Hepatocyte (in vitro differentiated cells): ENCODE data around the gene FBXL2. TPM values are rescaled to one million over a fixed set of nuclear protein-coding genes. Genes with fewer than 3 reads are reported as not detected.

Source experiments
- DNase-seq: peaks from one replicate; pipeline ENCODE4 v3.0.0-alpha.2; 2016; ENCODE audit warnings: low spot score
- H2AFZ ChIP-seq: fragments of 200-600 bp; sonication (generic); 2 replicates; pipeline ENCODE4 v1.6.0; 2016; ENCODE audit warnings: antibody characterized with exemption, mild to moderate bottlenecking
- H3K27ac ChIP-seq: fragments of 200-600 bp; sonication (generic); 2 replicates; pipeline ENCODE4 v1.5.1; 2016; ENCODE audit warnings: mild to moderate bottlenecking
- H3K27me3 ChIP-seq: fragments of 200-600 bp; sonication (generic); 2 replicates; pipeline ENCODE4 v1.6.1; 2016
- H3K36me3 ChIP-seq: fragments of 200-600 bp; sonication (generic); replicated peaks from 2 replicates; pipeline ENCODE4 v1.5.1; 2016; ENCODE audit warnings: low read depth; ENCODE audit not compliant: insufficient read depth
- H3K4me1 ChIP-seq: fragments of 200-600 bp; sonication (generic); 2 replicates; pipeline ENCODE4 v1.5.1; 2016; ENCODE audit warnings: mild to moderate bottlenecking, moderate library complexity; ENCODE audit not compliant: insufficient read depth
- H3K4me2 ChIP-seq: fragments of 200-600 bp; sonication (generic); 2 replicates; pipeline ENCODE4 v1.6.0; 2016
- H3K4me3 ChIP-seq: fragments of 200-600 bp; sonication (generic); 2 replicates; pipeline ENCODE4 v1.5.1; 2016; ENCODE audit warnings: mild to moderate bottlenecking
- H3K79me2 ChIP-seq: fragments of 200-600 bp; sonication (generic); 2 replicates; pipeline ENCODE4 v1.6.0; 2017; ENCODE audit warnings: mild to moderate bottlenecking
- H3K9me2 ChIP-seq: fragments of 200-600 bp; sonication (generic); replicated peaks from 2 replicates; pipeline ENCODE4 v1.6.0; 2017; ENCODE audit warnings: mild to moderate bottlenecking; ENCODE audit not compliant: insufficient read depth
- H3K9me3 ChIP-seq: fragments of 200-600 bp; sonication (generic); 2 replicates; pipeline ENCODE4 v1.5.1; 2016; ENCODE audit warnings: low read depth, mild to moderate bottlenecking
- H4K20me1 ChIP-seq: fragments of 200-600 bp; sonication (generic); 2 replicates; pipeline ENCODE4 v1.6.0; 2016; ENCODE audit warnings: mild to moderate bottlenecking; ENCODE audit not compliant: insufficient read depth, poor library complexity, severe bottlenecking
- EZH2 ChIP-seq: fragments of 200-600 bp; sonication (generic); IDR thresholded peaks from 2 replicates; pipeline ENCODE4 v1.6.1; 2016; ENCODE audit warnings: antibody characterized with exemption, mild to moderate bottlenecking, borderline replicate concordance
- EZH2phosphoT487 ChIP-seq: fragments of 200-600 bp; sonication (generic); IDR thresholded peaks from one replicate; pipeline ENCODE4 v1.6.1; 2018; ENCODE audit warnings: antibody characterized with exemption, mild to moderate bottlenecking, low read depth, moderate library complexity; ENCODE audit not compliant: unreplicated experiment, severe bottlenecking
- WGBS: methylation state at CpG from one replicate; pipeline ENCODE4 v1.1.6; 2016; ENCODE audit warnings: low lambda C conversion rate; ENCODE audit errors: missing lambda C conversion rate; 5-methylcytosine and 5-hydroxymethylcytosine counted together
- polyA plus RNA-seq: library from polyadenylated mRNA; unstranded; fragments of >200 nt; fragmentation: Nextera tagmentation; extraction: Ambion mirVana; gene quantifications from 2 replicates; pipeline ENCODE4 v1.2.1, GENCODE V29; 2016
- total RNA-seq: library from RNA; depleted of rRNA; stranded (reverse); fragments of >200 nt; gene quantifications from 2 replicates; pipeline ENCODE4 v1.2.3, GENCODE V29; 2014
- TF ChIP-seq, protein P1 (sequence below): fragments of 200-600 bp; sonication (generic); IDR thresholded peaks from 2 replicates; pipeline ENCODE4 v1.5.1; 2016; ENCODE audit warnings: antibody characterized with exemption, mild to moderate bottlenecking; ENCODE audit not compliant: poor library complexity

The FBXL2 gene
- total and polyA plus RNA-seq, 2 experiments from 2014 or later: 15.6 to 15.7 TPM

GRCh38 chr3:33355611-33356010 lies 78.4 kb downstream of the FBXL2 start:
- Histone ChIP-seq H3K79me2 (no peaks in the 10 kb centered on the region), H2AFZ (no peak overlapping the region), H3K9me3 (no peaks in the 10 kb centered on the region), H3K4me3 (no peak overlapping the region), H3K4me2 (peak overlapping the region; percentile 56), H3K9me2 (no peaks in the 10 kb centered on the region), H3K27me3 (no peaks in the 10 kb centered on the region), H3K36me3 (no peaks in the 10 kb centered on the region), H3K27ac (no peak overlapping the region), H3K4me1 (peaks cover 11% of the 10 kb centered on the region), H4K20me1 (peaks cover 2% of the 10 kb centered on the region)
- peak; percentile 68 for DNase-seq
- WGBS: 31% methylated on average over 5 of the region's 5 CpGs
- TF ChIP-seq, protein P1, sequence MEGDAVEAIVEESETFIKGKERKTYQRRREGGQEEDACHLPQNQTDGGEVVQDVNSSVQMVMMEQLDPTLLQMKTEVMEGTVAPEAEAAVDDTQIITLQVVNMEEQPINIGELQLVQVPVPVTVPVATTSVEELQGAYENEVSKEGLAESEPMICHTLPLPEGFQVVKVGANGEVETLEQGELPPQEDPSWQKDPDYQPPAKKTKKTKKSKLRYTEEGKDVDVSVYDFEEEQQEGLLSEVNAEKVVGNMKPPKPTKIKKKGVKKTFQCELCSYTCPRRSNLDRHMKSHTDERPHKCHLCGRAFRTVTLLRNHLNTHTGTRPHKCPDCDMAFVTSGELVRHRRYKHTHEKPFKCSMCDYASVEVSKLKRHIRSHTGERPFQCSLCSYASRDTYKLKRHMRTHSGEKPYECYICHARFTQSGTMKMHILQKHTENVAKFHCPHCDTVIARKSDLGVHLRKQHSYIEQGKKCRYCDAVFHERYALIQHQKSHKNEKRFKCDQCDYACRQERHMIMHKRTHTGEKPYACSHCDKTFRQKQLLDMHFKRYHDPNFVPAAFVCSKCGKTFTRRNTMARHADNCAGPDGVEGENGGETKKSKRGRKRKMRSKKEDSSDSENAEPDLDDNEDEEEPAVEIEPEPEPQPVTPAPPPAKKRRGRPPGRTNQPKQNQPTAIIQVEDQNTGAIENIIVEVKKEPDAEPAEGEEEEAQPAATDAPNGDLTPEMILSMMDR: no peak
- TF ChIP-seq EZH2 (no peak), EZH2phosphoT487 (peak; percentile 95)

DNA sequence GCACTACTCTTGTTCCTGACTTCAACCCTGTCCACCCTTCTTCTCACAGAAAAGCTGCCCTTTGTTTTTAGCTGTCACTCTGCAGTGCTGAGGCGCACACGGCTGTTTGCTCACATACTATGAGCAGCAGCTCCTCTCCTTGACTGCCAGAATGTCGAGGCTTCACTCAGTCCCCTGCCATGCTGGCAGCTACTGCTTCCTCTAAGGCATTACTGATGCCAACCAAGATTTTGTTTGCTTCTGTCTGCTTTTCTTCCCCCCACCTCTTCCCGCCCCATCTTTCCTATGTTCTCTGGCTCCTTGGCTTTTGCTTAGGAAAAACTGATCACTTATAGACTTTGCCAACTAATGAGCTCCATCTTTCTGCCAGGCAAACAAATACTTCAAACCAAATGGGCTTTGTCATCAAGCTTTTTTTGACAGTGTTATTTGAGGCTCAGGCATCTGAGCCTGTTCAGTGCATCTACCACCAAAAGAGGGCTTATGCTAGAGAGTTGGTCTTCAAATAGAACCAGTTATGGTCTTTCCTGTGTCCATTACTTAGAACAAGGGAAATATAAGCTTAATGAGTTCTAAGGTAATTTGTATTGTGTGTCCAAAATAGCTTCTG lies 81.0 kb downstream of the FBXL2 start:
- H4K20me1 ChIP-seq: peaks cover 2% of the 10 kb centered on the region
- no peak overlapping the region for H2AFZ ChIP-seq
- TF ChIP-seq EZH2phosphoT487 (no peak), EZH2 (no peak)
- TF ChIP-seq, protein P1: no peak
- H3K36me3 ChIP-seq: no peaks in the 10 kb centered on the region
- no peaks in the 10 kb centered on the region for H3K27me3 ChIP-seq
- H3K9me3 ChIP-seq: no peaks in the 10 kb centered on the region
- no peak overlapping the region for H3K4me3 ChIP-seq
- peaks cover 11% of the 10 kb centered on the region for H3K4me1 ChIP-seq
- H3K27ac ChIP-seq: no peak overlapping the region
- 82% methylated on average over 4 of the region's 4 CpGs for WGBS
- H3K4me2 ChIP-seq: no peak overlapping the region
- H3K9me2 ChIP-seq: no peaks in the 10 kb centered on the region
- no peak for DNase-seq
- H3K79me2 ChIP-seq: no peaks in the 10 kb centered on the region

GRCh38 chr3:33360136-33360825 lies 83.0 kb downstream of the FBXL2 start:
- Histone ChIP-seq H3K4me3 (no peak overlapping the region), H3K4me2 (no peak overlapping the region), H3K27me3 (no peaks in the 10 kb centered on the region), H3K9me3 (no peaks in the 10 kb centered on the region), H3K4me1 (peaks cover 6% of the 10 kb centered on the region), H2AFZ (no peak overlapping the region), H3K27ac (no peak overlapping the region), H3K36me3 (no peaks in the 10 kb centered on the region), H4K20me1 (peaks cover under 1% of the 10 kb centered on the region), H3K9me2 (no peaks in the 10 kb centered on the region), H3K79me2 (no peaks in the 10 kb centered on the region)
- WGBS: 71% methylated on average over 1 of the region's 1 CpG
- TF ChIP-seq, protein P1: no peak
- TF ChIP-seq EZH2: no peak
- no peak for DNase-seq
